DMS79 treated with DMSO at 0.1 percent for 48 hours (cell line): ENCODE data around the gene GRIK5.
"Not testable (repeated sequence)": the region's sequence is repeated elsewhere in the genome, so short reads cannot be mapped to it uniquely, and the experiment has no call there.

ENCODE experiments used
- DNase-seq: peaks from one replicate; lab custom pipeline; 2025; lab: John Stamatoyannopoulos, UW

GRIK5 gene

GRCh38 chr19:42051166-42052115 is 18.6 kb downstream of the GRIK5 start:
- peak; percentile 32 for DNase-seq

GRCh38 chr19:42048992-42049391 is 21.0 kb downstream of the GRIK5 start:
- peak; percentile 41 for DNase-seq

- no peak for DNase-seq
Observed at GRCh38 chr19:42045575-42045974, 24.4 kb downstream of the GRIK5 start.

- DNase-seq: no peak
Observed at GRCh38 chr19:42042455-42043170, 27.4 kb downstream of the GRIK5 start.

- DNase-seq: not testable (repeated sequence)
Observed at GRCh38 chr19:42040491-42040890, 29.5 kb downstream of the GRIK5 start.

GRCh38 chr19:42040031-42040430 is 30.0 kb downstream of the GRIK5 start:
- DNase-seq: no peak

GRCh38 chr19:42038666-42039065 is 31.3 kb downstream of the GRIK5 start:
- DNase-seq: peak; percentile 90

- no peak for DNase-seq
Observed at GRCh38 chr19:42037649-42038048, 32.4 kb downstream of the GRIK5 start.

- peak; percentile 18 for DNase-seq
Observed at GRCh38 chr19:42034640-42035391, 35.2 kb downstream of the GRIK5 start.

- no peak for DNase-seq
Observed at GRCh38 chr19:42033413-42033812, 36.6 kb downstream of the GRIK5 start.

GRCh38 chr19:42032431-42032830 is 37.6 kb downstream of the GRIK5 start:
- peak; percentile 98 for DNase-seq

- no peak for DNase-seq
Observed at GRCh38 chr19:42030645-42031440, 39.2 kb downstream of the GRIK5 start.

- DNase-seq: no peak
Observed at GRCh38 chr19:42028304-42029216, 41.4 kb downstream of the GRIK5 start.

GRCh38 chr19:42024622-42025111 is 45.3 kb downstream of the GRIK5 start:
- DNase-seq: no peak

GRCh38 chr19:42023943-42024260 is 46.1 kb downstream of the GRIK5 start:
- no peak for DNase-seq

- DNase-seq: no peak
Observed at GRCh38 chr19:42023121-42023942, 46.7 kb downstream of the GRIK5 start.

GRCh38 chr19:42022616-42023015 is 47.4 kb downstream of the GRIK5 start:
- DNase-seq: no peak

GRCh38 chr19:42021185-42021584 is 48.8 kb downstream of the GRIK5 start:
- no peak for DNase-seq

- no peak for DNase-seq
Observed at GRCh38 chr19:42018503-42019193, 51.4 kb downstream of the GRIK5 start.
